ENCODE results near the gene FBP1.

DNA sequence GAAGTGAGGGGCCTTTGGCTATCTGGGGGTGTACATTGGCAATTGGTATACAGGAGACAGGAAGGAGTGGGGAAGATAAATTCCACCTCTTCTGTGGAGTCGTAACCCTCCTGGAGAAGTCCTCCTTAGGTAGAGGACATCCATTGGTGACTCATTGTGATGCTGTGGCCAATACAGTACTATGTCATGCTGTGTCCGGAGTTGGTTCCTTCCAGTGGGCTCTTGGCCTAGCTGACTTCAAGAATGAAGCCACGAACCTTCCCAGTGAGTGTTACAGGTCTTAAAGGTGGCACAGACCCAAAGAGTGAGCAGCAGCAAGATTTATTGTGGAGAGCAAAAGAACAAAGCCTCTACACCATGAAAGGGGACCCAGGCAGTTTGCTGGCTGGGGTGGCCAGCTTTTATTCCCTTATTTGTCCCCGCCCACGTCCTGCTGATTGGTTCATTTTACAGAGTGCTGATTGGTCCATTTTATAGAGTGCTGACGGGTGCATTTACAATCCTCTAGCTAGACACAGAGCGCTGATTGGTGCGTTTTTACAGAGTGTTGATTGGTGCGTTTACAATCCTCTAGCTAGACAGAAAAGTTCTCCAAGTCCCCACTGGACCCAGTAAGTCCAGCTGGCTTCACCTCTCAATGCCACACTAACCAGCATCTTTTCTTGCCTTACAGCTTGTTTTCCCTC is 37.3 kb upstream of the FBP1 start:
- TF ChIP-seq, protein P1, sequence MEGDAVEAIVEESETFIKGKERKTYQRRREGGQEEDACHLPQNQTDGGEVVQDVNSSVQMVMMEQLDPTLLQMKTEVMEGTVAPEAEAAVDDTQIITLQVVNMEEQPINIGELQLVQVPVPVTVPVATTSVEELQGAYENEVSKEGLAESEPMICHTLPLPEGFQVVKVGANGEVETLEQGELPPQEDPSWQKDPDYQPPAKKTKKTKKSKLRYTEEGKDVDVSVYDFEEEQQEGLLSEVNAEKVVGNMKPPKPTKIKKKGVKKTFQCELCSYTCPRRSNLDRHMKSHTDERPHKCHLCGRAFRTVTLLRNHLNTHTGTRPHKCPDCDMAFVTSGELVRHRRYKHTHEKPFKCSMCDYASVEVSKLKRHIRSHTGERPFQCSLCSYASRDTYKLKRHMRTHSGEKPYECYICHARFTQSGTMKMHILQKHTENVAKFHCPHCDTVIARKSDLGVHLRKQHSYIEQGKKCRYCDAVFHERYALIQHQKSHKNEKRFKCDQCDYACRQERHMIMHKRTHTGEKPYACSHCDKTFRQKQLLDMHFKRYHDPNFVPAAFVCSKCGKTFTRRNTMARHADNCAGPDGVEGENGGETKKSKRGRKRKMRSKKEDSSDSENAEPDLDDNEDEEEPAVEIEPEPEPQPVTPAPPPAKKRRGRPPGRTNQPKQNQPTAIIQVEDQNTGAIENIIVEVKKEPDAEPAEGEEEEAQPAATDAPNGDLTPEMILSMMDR (IDR thresholded peaks at IDR 0.05), result no peak
- TF ChIP-seq POLR2A (IDR thresholded peaks at IDR 0.05), result no peak

Data from thyroid gland (tissue), 4 donors.